Ishikawa (cell line): Measurements from ENCODE around the gene NAB1.

Experiments used
- CEBPB ChIP-seq: IDR thresholded peaks from 2 replicates; pipeline ENCODE4 v1.6.1; 2012
- CREB1 ChIP-seq: IDR thresholded peaks from 2 replicates; pipeline ENCODE4 v1.6.1; 2012; ENCODE audit warnings: low read depth
- EGR1 ChIP-seq: IDR thresholded peaks from 2 replicates; pipeline ENCODE4 v1.6.1; 2012
- EP300 ChIP-seq: IDR thresholded peaks from 2 replicates; pipeline ENCODE4 v1.6.1; 2012; ENCODE audit warnings: borderline replicate concordance
- FOXM1 ChIP-seq: IDR thresholded peaks from 2 replicates; pipeline ENCODE4 v1.6.1; 2012; ENCODE audit warnings: low read depth, borderline replicate concordance
- MAX ChIP-seq: IDR thresholded peaks from 2 replicates; pipeline ENCODE4 v1.6.1; 2012
- NFIC ChIP-seq: IDR thresholded peaks from 2 replicates; pipeline ENCODE4 v1.6.1; 2012
- RAD21 ChIP-seq: IDR thresholded peaks from 2 replicates; pipeline ENCODE4 v1.6.1; 2012; ENCODE audit warnings: low read depth
- REST ChIP-seq: IDR thresholded peaks from 2 replicates; pipeline ENCODE4 v1.6.1; 2012; ENCODE audit warnings: low read depth, mild to moderate bottlenecking
- TAF1 ChIP-seq: IDR thresholded peaks from 2 replicates; pipeline ENCODE4 v1.6.1; 2012; ENCODE audit warnings: low read depth, mild to moderate bottlenecking
- TCF12 ChIP-seq: IDR thresholded peaks from 2 replicates; pipeline ENCODE4 v1.6.1; 2012; ENCODE audit warnings: low read depth
- TEAD4 ChIP-seq: IDR thresholded peaks from 2 replicates; pipeline ENCODE4 v1.6.1; 2012
- USF1 ChIP-seq: IDR thresholded peaks from 2 replicates; pipeline ENCODE4 v1.6.1; 2012
- YY1 ChIP-seq: IDR thresholded peaks from 2 replicates; pipeline ENCODE4 v1.6.1; 2012; ENCODE audit warnings: low read depth
- ZBTB7A ChIP-seq: IDR thresholded peaks from 2 replicates; pipeline ENCODE4 v1.6.1; 2012; ENCODE audit warnings: low read depth

NAB1 gene

GRCh38 chr2:190659553-190659952, 10.7 kb downstream of the NAB1 start:
- TF ChIP-seq YY1 (no peak), NFIC (no peak), TAF1 (no peak), RAD21 (no peak), CREB1 (no peak), EP300 (no peak), ZBTB7A (no peak), REST (no peak)

GRCh38 chr2:190662754-190663153, 13.9 kb downstream of the NAB1 start:
- TF ChIP-seq FOXM1 (no peak), EP300 (no peak), EGR1 (no peak), NFIC (no peak), YY1 (no peak), REST (no peak), TAF1 (no peak), CREB1 (no peak), USF1 (no peak), ZBTB7A (no peak), CEBPB (no peak), TCF12 (no peak), RAD21 (no peak), TEAD4 (no peak), MAX (no peak)

- TF ChIP-seq NFIC: no peak
- TF ChIP-seq CREB1: no peak
- no peak for TF ChIP-seq EGR1
- no peak for TF ChIP-seq TEAD4
- no peak for TF ChIP-seq EP300
- TF ChIP-seq TCF12: no peak
- no peak for TF ChIP-seq FOXM1
- TF ChIP-seq USF1: no peak
- TF ChIP-seq YY1: no peak
- TF ChIP-seq REST: no peak
- TF ChIP-seq TAF1: no peak
- TF ChIP-seq ZBTB7A: no peak
- no peak for TF ChIP-seq CEBPB
- no peak for TF ChIP-seq RAD21
- no peak for TF ChIP-seq MAX
These were observed 14.5 kb downstream of the NAB1 start for GRCh38 chr2:190663348-190663747.

GRCh38 chr2:190663839-190664238, 15.0 kb downstream of the NAB1 start:
- no peak for TF ChIP-seq USF1
- TF ChIP-seq CREB1: no peak
- TF ChIP-seq MAX: no peak
- TF ChIP-seq EP300: no peak
- no peak for TF ChIP-seq TAF1
- no peak for TF ChIP-seq NFIC
- no peak for TF ChIP-seq REST
- TF ChIP-seq CEBPB: no peak
- no peak for TF ChIP-seq TEAD4
- TF ChIP-seq RAD21: no peak
- no peak for TF ChIP-seq ZBTB7A
- TF ChIP-seq YY1: no peak
- TF ChIP-seq EGR1: no peak
- TF ChIP-seq TCF12: no peak
- TF ChIP-seq FOXM1: no peak
